GM19239 (cell line): ENCODE data around the gene DYNC2I2.
"Not testable (repeated sequence)": the region's sequence is repeated elsewhere in the genome, so short reads cannot be mapped to it uniquely, and the experiment has no call there.

Experiments
- DNase-seq: peaks from one replicate; pipeline ENCODE4 v3.0.0; 2011; ENCODE audit warnings: low spot score; ENCODE audit not compliant: insufficient read length
- FAIRE-seq: peaks from 2 replicates; lab custom pipeline; 2011; peaks lifted over from hg19 to GRCh38; lab: Jason Lieb, UNC

The DYNC2I2 gene

GRCh38 chr9:128621730-128622455 lies 34.8 kb downstream of the DYNC2I2 start:
- DNase-seq (no peak), FAIRE-seq (no peak)

- no peak for DNase-seq
- no peak for FAIRE-seq
These were observed 36.9 kb downstream of the DYNC2I2 start for GRCh38 chr9:128619779-128620178.

GRCh38 chr9:128619127-128619526 lies 37.5 kb downstream of the DYNC2I2 start:
- FAIRE-seq = no peak
- no peak for DNase-seq

GRCh38 chr9:128617943-128618342 lies 38.7 kb downstream of the DYNC2I2 start:
- no peak for FAIRE-seq

GRCh38 chr9:128615571-128615970 lies 41.1 kb downstream of the DYNC2I2 start:
- FAIRE-seq = no peak
- no peak for DNase-seq

More at GRCh38 chr9:128617943-128618342, 38.7 kb downstream of the DYNC2I2 start:
- no peak for DNase-seq

GRCh38 chr9:128614728-128615127 lies 41.9 kb downstream of the DYNC2I2 start:
- FAIRE-seq = no peak
- no peak for DNase-seq

- FAIRE-seq = no peak
- no peak for DNase-seq
These were observed 44.9 kb downstream of the DYNC2I2 start for GRCh38 chr9:128611600-128612394.

GRCh38 chr9:128610897-128611296 lies 45.8 kb downstream of the DYNC2I2 start:
- no peak for DNase-seq
- no peak for FAIRE-seq

- FAIRE-seq (no peak), DNase-seq (no peak)
These were observed 48.9 kb downstream of the DYNC2I2 start for GRCh38 chr9:128607642-128608350.

- DNase-seq (no peak), FAIRE-seq (no peak)
These were observed 53.0 kb downstream of the DYNC2I2 start for GRCh38 chr9:128603697-128604096.

- FAIRE-seq (no peak), DNase-seq (no peak)
These were observed 56.5 kb downstream of the DYNC2I2 start for GRCh38 chr9:128600099-128600498.

GRCh38 chr9:128595471-128595870 lies 61.2 kb downstream of the DYNC2I2 start:
- DNase-seq (no peak), FAIRE-seq (no peak)

GRCh38 chr9:128593856-128594255 lies 62.8 kb downstream of the DYNC2I2 start:
- FAIRE-seq = no peak

GRCh38 chr9:128593039-128593438 lies 63.6 kb downstream of the DYNC2I2 start:
- FAIRE-seq (no peak), DNase-seq (no peak)

More at GRCh38 chr9:128593856-128594255, 62.8 kb downstream of the DYNC2I2 start:
- DNase-seq = no peak

- DNase-seq (no peak), FAIRE-seq (no peak)
These were observed 67.9 kb downstream of the DYNC2I2 start for GRCh38 chr9:128588581-128589233.

- FAIRE-seq (peak; percentile 39), DNase-seq (no peak)
These were observed 69.2 kb downstream of the DYNC2I2 start for GRCh38 chr9:128587453-128587852.

GRCh38 chr9:128586934-128587333 lies 69.7 kb downstream of the DYNC2I2 start:
- FAIRE-seq, DNase-seq: not testable (repeated sequence)

GRCh38 chr9:128585155-128585554 lies 71.5 kb downstream of the DYNC2I2 start:
- DNase-seq, FAIRE-seq: not testable (repeated sequence)
